Measurements from ENCODE around the gene DPYSL5. TPM values are rescaled to one million over a fixed set of nuclear protein-coding genes. Genes with fewer than 3 reads are reported as not detected.

DPYSL5 gene
- total and polyA plus RNA-seq, 2 donors (not counting 3 experiments of a cell fraction or from before 2014, with no cell fraction given): not detected

- Histone ChIP-seq H3K27me3 (ENCODE audit: control insufficient read depth in 2 of 2, insufficient read depth in 2 of 2, low read length in 2 of 2) (peaks cover 2 to 5% of the 10 kb centered on the region in 2 experiments), H4K20me1 (replicated peaks; ENCODE audit: control insufficient read depth, extremely low read depth, insufficient read depth, low read length) (no peaks in the 10 kb centered on the region), H3K4me1 (ENCODE audit: control insufficient read depth, extremely low read depth, insufficient read depth, low read length) (no peaks in the 10 kb centered on the region), H3K4me3 (replicated peaks in 1 of 3; ENCODE audit: insufficient read depth in 1 of 3, low read depth in 1 of 3, low read length in 3 of 3) (no peak overlapping the region), H3K4me2 (ENCODE audit: insufficient read depth, low read length) (no peak overlapping the region), H3K27ac (ENCODE audit: insufficient read depth, low read depth, low read length) (no peak overlapping the region), H3K9me3 (replicated peaks; ENCODE audit: control insufficient read depth, insufficient read depth, low read length) (no peaks in the 10 kb centered on the region), H3K9me1 (replicated peaks; ENCODE audit: control insufficient read depth, extremely low read depth, insufficient read depth, low read length) (no peaks in the 10 kb centered on the region), H2AFZ (ENCODE audit: low read depth, low read length) (no peak overlapping the region), H3K9ac (replicated peaks; ENCODE audit: extremely low read depth, insufficient read depth, low read length) (no peak overlapping the region), H3K79me2 (ENCODE audit: control insufficient read depth, insufficient read depth, low read length) (no peaks in the 10 kb centered on the region), H3K36me3 (ENCODE audit: control insufficient read depth in 2 of 2, extremely low read depth in 1 of 2, insufficient read depth in 2 of 2, low read length in 2 of 2) (no peaks in the 10 kb centered on the region)
- ChIA-PET CTCF (no interaction called here), POLR2A (no interaction called here)
- TF ChIP-seq POLR2A (IDR thresholded peaks at IDR 0.05; ENCODE audit: low read depth, low read length) (no peak), GATA2 (IDR thresholded peaks at IDR 0.05; ENCODE audit: insufficient read depth, insufficient read length, low read depth, low read length) (no peak), EZH2 (IDR thresholded peaks at IDR 0.05; ENCODE audit: borderline replicate concordance, low read depth, low read length, severe bottlenecking) (no peak), FOS (IDR thresholded peaks at IDR 0.05; ENCODE audit: borderline replicate concordance, insufficient read depth, low read length) (no peak), CTCF (IDR thresholded peaks at IDR 0.05; ENCODE audit: extremely low read depth in 1 of 2, insufficient read depth in 1 of 2, low read depth in 1 of 2, low read length in 2 of 2) (no peak), POLR2AphosphoS5 (IDR thresholded peaks at IDR 0.05; ENCODE audit: insufficient read depth, low read depth, low read length) (no peak), JUN (IDR thresholded peaks at IDR 0.05; ENCODE audit: borderline replicate concordance, insufficient read depth, insufficient read length, low read depth) (no peak), MAX (IDR thresholded peaks at IDR 0.05; ENCODE audit: insufficient read depth, insufficient read length) (no peak), MYC (IDR thresholded peaks at IDR 0.05; ENCODE audit: low read depth, low read length) (no peak)
- dilution Hi-C loops (cut with MboI; ENCODE audit: extremely low pct_ligation_motif_present, low sequenced_read_pairs) (no loop called here), intact Hi-C loops (cut with micrococcal nuclease) (loop anchor here (5.0 kb wide), 1 partner anchor 77 kb away; the partner anchor contains the start of gene DPYSL5)
- no TSS peak for BruUV-seq (replicated peaks)
- FAIRE-seq: no peak
- DNase-seq (ENCODE audit: low read depth, low spot score): no peak
These were observed 76.8 kb downstream of the DPYSL5 start for GRCh38 chr2:26924731-26925099.
